Type B pancreatic cell (in vitro differentiated cells): ENCODE data around the gene COL5A1. TPM values are rescaled to one million over a fixed set of nuclear protein-coding genes. Genes with fewer than 3 reads are reported as not detected.
"Not testable (repeated sequence)": the region's sequence is repeated elsewhere in the genome, so short reads cannot be mapped to it uniquely, and the experiment has no call there.

Experiments used
- DNase-seq: peaks from one replicate; pipeline ENCODE4 v3.0.0; 2021; ENCODE audit warnings: mixed read lengths; ENCODE audit not compliant: unreplicated experiment; ENCODE audit errors: extremely low spot score
- H3K27ac Mint-ChIP-seq: 2 replicates; pipeline ENCODE4 v1.8.0; 2021; ENCODE audit warnings: mild to moderate bottlenecking, mixed read lengths
- H3K27me3 Mint-ChIP-seq: 2 replicates; pipeline ENCODE4 v1.8.0; 2021; ENCODE audit warnings: mixed read lengths
- H3K36me3 Mint-ChIP-seq: 2 replicates; pipeline ENCODE4 v1.8.0; 2021; ENCODE audit warnings: mixed read lengths
- H3K4me1 Mint-ChIP-seq: one replicate; pipeline ENCODE4 v1.8.0; 2021; ENCODE audit warnings: mixed read lengths; ENCODE audit not compliant: unreplicated experiment
- H3K4me3 Mint-ChIP-seq: 2 replicates; pipeline ENCODE4 v1.8.0; 2021; ENCODE audit warnings: mild to moderate bottlenecking, mixed read lengths
- H3K9me3 Mint-ChIP-seq: 2 replicates; pipeline ENCODE4 v1.8.0; 2021; ENCODE audit warnings: mixed read lengths
- CTCF ChIP-seq: fragments of 200-600 bp; sonication (generic); conservative IDR thresholded peaks from 2 replicates; pipeline ENCODE4 v1.5.0; 2021; ENCODE audit warnings: antibody characterized with exemption, mild to moderate bottlenecking
- total RNA-seq: library from RNA; stranded (reverse); gene quantifications from 2 replicates; pipeline ENCODE4 v1.2.1, GENCODE V29; 2021; ENCODE audit warnings: low replicate concordance

COL5A1 gene
- total RNA-seq, 1 donor from 2014 or later: 112 TPM

GRCh38 chr9:134854541-134854981 lies 213.0 kb downstream of the COL5A1 start:
- peak; percentile 62 for DNase-seq
- Mint-ChIP-seq H3K4me1 (no peaks in the 10 kb centered on the region), H3K9me3 (no peaks in the 10 kb centered on the region), H3K4me3 (no peak overlapping the region), H3K36me3 (no peaks in the 10 kb centered on the region), H3K27me3 (peaks cover 3% of the 10 kb centered on the region), H3K27ac (no peak overlapping the region)
- no peak for TF ChIP-seq CTCF

GRCh38 chr9:134855231-134855899 lies 213.8 kb downstream of the COL5A1 start:
- Mint-ChIP-seq H3K36me3 (no peaks in the 10 kb centered on the region), H3K27me3 (peaks cover 3% of the 10 kb centered on the region), H3K9me3 (no peaks in the 10 kb centered on the region), H3K4me3 (no peak overlapping the region), H3K27ac (no peak overlapping the region), H3K4me1 (no peaks in the 10 kb centered on the region)
- peak; percentile 55 for DNase-seq
- no peak for TF ChIP-seq CTCF

GRCh38 chr9:134855900-134856377 lies 214.3 kb downstream of the COL5A1 start:
- H3K27me3 Mint-ChIP-seq: peaks cover 3% of the 10 kb centered on the region
- H3K27ac Mint-ChIP-seq: no peak overlapping the region
- peak; percentile 45 for DNase-seq
- no peak overlapping the region for H3K4me3 Mint-ChIP-seq
- H3K4me1 Mint-ChIP-seq: no peaks in the 10 kb centered on the region
- H3K36me3 Mint-ChIP-seq: no peaks in the 10 kb centered on the region
- no peak for TF ChIP-seq CTCF
- no peaks in the 10 kb centered on the region for H3K9me3 Mint-ChIP-seq

- H3K27ac Mint-ChIP-seq, H3K27me3 Mint-ChIP-seq, H3K4me1 Mint-ChIP-seq, H3K36me3 Mint-ChIP-seq, H3K4me3 Mint-ChIP-seq, DNase-seq, H3K9me3 Mint-ChIP-seq: not testable (repeated sequence)
These were observed 215.8 kb downstream of the COL5A1 start for GRCh38 chr9:134857451-134857850.

- peak; percentile 58 for DNase-seq
- TF ChIP-seq CTCF: no peak
- H3K27ac Mint-ChIP-seq: no peak overlapping the region
- H3K4me3 Mint-ChIP-seq: no peak overlapping the region
- peaks cover 6% of the 10 kb centered on the region for H3K27me3 Mint-ChIP-seq
- H3K9me3 Mint-ChIP-seq: no peaks in the 10 kb centered on the region
- no peaks in the 10 kb centered on the region for H3K4me1 Mint-ChIP-seq
- H3K36me3 Mint-ChIP-seq: no peaks in the 10 kb centered on the region
These were observed 216.6 kb downstream of the COL5A1 start for GRCh38 chr9:134858051-134858841.

GRCh38 chr9:134860510-134860909 lies 218.9 kb downstream of the COL5A1 start:
- Mint-ChIP-seq H3K27me3 (peaks cover 6% of the 10 kb centered on the region), H3K4me3 (no peak overlapping the region), H3K4me1 (no peaks in the 10 kb centered on the region), H3K36me3 (no peaks in the 10 kb centered on the region), H3K9me3 (no peaks in the 10 kb centered on the region), H3K27ac (no peak overlapping the region)
- no peak for TF ChIP-seq CTCF
- peak; percentile 27 for DNase-seq
